Liver (tissue), 9 donors: ENCODE data around the gene SLC13A2. TPM values are rescaled to one million over a fixed set of nuclear protein-coding genes. Genes with fewer than 3 reads are reported as not detected.

Source experiments
- DNase-seq: peaks from one replicate; pipeline ENCODE4 v3.0.0-alpha.2; 2017; ENCODE audit warnings: low spot score
- H3K27ac ChIP-seq, 2 donors: one replicate each; pipeline ENCODE4 v1.7.0; 2013; ENCODE audit warnings: inconsistent platforms in 2 of 2, low read length in 2 of 2, control low read depth in 1 of 2, low read depth in 1 of 2, mild to moderate bottlenecking in 1 of 2
- H3K27me3 ChIP-seq, 4 donors: one replicate each; pipeline versions ENCODE4 v1.6.1 to v1.7.0; 2013; ENCODE audit warnings: low read length in 3 of 4, inconsistent platforms in 1 of 4, mild to moderate bottlenecking in 1 of 4, moderate library complexity in 1 of 4; ENCODE audit not compliant: control insufficient read depth in 4 of 4, insufficient read depth in 4 of 4
- H3K36me3 ChIP-seq, 4 donors: one replicate each; pipeline versions ENCODE4 v1.6.1 to v1.7.0; 2013; ENCODE audit warnings: low read length in 3 of 4, mild to moderate bottlenecking in 3 of 4, low read depth in 1 of 4, moderate library complexity in 1 of 4; ENCODE audit not compliant: control insufficient read depth in 4 of 4, insufficient read depth in 3 of 4
- H3K4me1 ChIP-seq, 4 donors: one replicate each; pipeline versions ENCODE4 v1.6.1 to v1.7.0; 2013; ENCODE audit warnings: low read length in 3 of 4, mild to moderate bottlenecking in 3 of 4, moderate library complexity in 1 of 4; ENCODE audit not compliant: control insufficient read depth in 4 of 4, insufficient read depth in 4 of 4
- H3K4me3 ChIP-seq, 3 donors: one replicate each; pipeline versions ENCODE4 v1.6.1 to v1.7.0; 2013; ENCODE audit warnings: low read length in 3 of 3, control low read depth in 1 of 3, low read depth in 1 of 3, mild to moderate bottlenecking in 1 of 3
- H3K9ac ChIP-seq, 2 donors: one replicate each; pipeline ENCODE4 v1.7.0; 2013; ENCODE audit warnings: low read length in 2 of 2, mild to moderate bottlenecking in 2 of 2, moderate library complexity in 2 of 2, control low read depth in 1 of 2, low read depth in 1 of 2
- H3K9me3 ChIP-seq, 4 donors: one replicate each; pipeline versions ENCODE4 v1.6.1 to v1.7.0; 2013; ENCODE audit warnings: low read length in 3 of 4; ENCODE audit not compliant: control insufficient read depth in 4 of 4
- ATF3 ChIP-seq: IDR thresholded peaks from 2 replicates; pipeline ENCODE4 v1.6.1; 2016; ENCODE audit warnings: antibody characterized with exemption
- CTCF ChIP-seq: fragments of 150-350 bp; IDR thresholded peaks from 2 replicates; pipeline ENCODE4 v1.5.1; 2017; ENCODE audit warnings: improper control_type of control experiment, low read depth, low read length; ENCODE audit not compliant: missing input control
- EGR1 ChIP-seq, 2 donors: IDR thresholded peaks; 2 replicates each; pipeline ENCODE4 v1.6.1; 2016 to 2018; ENCODE audit warnings: antibody characterized with exemption in 2 of 2, low read depth in 2 of 2
- FOXA1 ChIP-seq: IDR thresholded peaks from 2 replicates; pipeline ENCODE4 v1.6.1; 2016; ENCODE audit warnings: antibody characterized with exemption
- FOXA2 ChIP-seq: IDR thresholded peaks from 2 replicates; pipeline ENCODE4 v1.6.1; 2016; ENCODE audit warnings: antibody characterized with exemption
- GABPA ChIP-seq, 2 donors: IDR thresholded peaks in 1 of 2; conservative IDR thresholded peaks in 1 of 2; 2 replicates each; pipeline ENCODE4 v1.6.1; 2016; ENCODE audit warnings: antibody characterized with exemption in 2 of 2, mild to moderate bottlenecking in 1 of 2, moderate library complexity in 1 of 2
- HNF4G ChIP-seq: IDR thresholded peaks from 2 replicates; pipeline ENCODE4 v1.6.1; 2016; ENCODE audit warnings: antibody characterized with exemption
- RAD21 ChIP-seq, 2 donors: IDR thresholded peaks; 2 replicates each; pipeline ENCODE4 v1.6.1; 2016; ENCODE audit warnings: antibody characterized with exemption in 2 of 2, mild to moderate bottlenecking in 2 of 2
- REST ChIP-seq: IDR thresholded peaks from 2 replicates; pipeline ENCODE4 v1.6.1; 2016; ENCODE audit warnings: antibody characterized with exemption, mild to moderate bottlenecking
- SP1 ChIP-seq: IDR thresholded peaks from 2 replicates; pipeline ENCODE4 v1.6.1; 2018; ENCODE audit warnings: antibody characterized with exemption, mild to moderate bottlenecking
- TAF1 ChIP-seq: conservative IDR thresholded peaks from 2 replicates; pipeline ENCODE4 v1.6.1; 2016; ENCODE audit warnings: antibody characterized with exemption, mild to moderate bottlenecking
- YY1 ChIP-seq: IDR thresholded peaks from 2 replicates; pipeline ENCODE4 v1.6.1; 2016; ENCODE audit warnings: antibody characterized with exemption, mild to moderate bottlenecking
- WGBS: extraction: QIAGEN DNeasy Blood & Tissue Kit; methylation state at CpG from one replicate; pipeline ENCODE4 v1.1.7; 2013; 5-methylcytosine and 5-hydroxymethylcytosine counted together
- polyA plus RNA-seq, 2 donors: library from polyadenylated mRNA; stranded (reverse) in 1 of 2; unstranded in 1 of 2; fragments of 200-250 nt in 1 of 2; fragments of >200 nt in 1 of 2; fragmentation: Nextera tagmentation in 1 of 2; extraction: Ambion mirVana in 1 of 2; gene quantifications; one replicate each; pipeline versions ENCODE4 v1.2.1 to v1.2.3, GENCODE V29; 2013 to 2015
- total RNA-seq, 2 donors: library from RNA; depleted of rRNA; stranded (reverse); fragments of >200 nt; gene quantifications; one replicate each; pipeline ENCODE4 v1.2.3, GENCODE V29; 2014
- TF ChIP-seq, protein P1 (sequence below): IDR thresholded peaks from 2 replicates; pipeline ENCODE4 v1.6.1; 2016; ENCODE audit warnings: antibody characterized with exemption
- TF ChIP-seq, protein P2 (sequence below): IDR thresholded peaks from 2 replicates; pipeline ENCODE4 v1.6.1; 2016; ENCODE audit warnings: antibody characterized with exemption
- donor health status: healthy.
- donor health status: healthy.
- donor health status: healthy.
- donor health status: healthy.
- donor health status: healthy.

SLC13A2 gene
- total and polyA plus RNA-seq, 4 donors = 0.10 to 0.52 (median 0.36) TPM

GRCh38 chr17:28499364-28499664 lies 25.9 kb downstream of the SLC13A2 start:
- H3K27me3 ChIP-seq = no peaks in the 10 kb centered on the region

More at GRCh38 chr17:28499364-28499664, 25.9 kb downstream of the SLC13A2 start:
- TF ChIP-seq REST (no peak), YY1 (no peak), FOXA2 (no peak), SP1 (no peak), RAD21 (IDR thresholded peaks at IDR 0.05) (no peak), GABPA (IDR thresholded peaks at IDR 0.05 in 1 of 2, conservative IDR thresholded peaks at IDR 0.05 in 1 of 2) (no peak), TAF1 (no peak), FOXA1 (no peak), HNF4G (no peak), EGR1 (IDR thresholded peaks at IDR 0.05; ENCODE audit: low read depth in 2 of 2) (no peak), CTCF (no peak), ATF3 (no peak)
- TF ChIP-seq, protein P1, sequence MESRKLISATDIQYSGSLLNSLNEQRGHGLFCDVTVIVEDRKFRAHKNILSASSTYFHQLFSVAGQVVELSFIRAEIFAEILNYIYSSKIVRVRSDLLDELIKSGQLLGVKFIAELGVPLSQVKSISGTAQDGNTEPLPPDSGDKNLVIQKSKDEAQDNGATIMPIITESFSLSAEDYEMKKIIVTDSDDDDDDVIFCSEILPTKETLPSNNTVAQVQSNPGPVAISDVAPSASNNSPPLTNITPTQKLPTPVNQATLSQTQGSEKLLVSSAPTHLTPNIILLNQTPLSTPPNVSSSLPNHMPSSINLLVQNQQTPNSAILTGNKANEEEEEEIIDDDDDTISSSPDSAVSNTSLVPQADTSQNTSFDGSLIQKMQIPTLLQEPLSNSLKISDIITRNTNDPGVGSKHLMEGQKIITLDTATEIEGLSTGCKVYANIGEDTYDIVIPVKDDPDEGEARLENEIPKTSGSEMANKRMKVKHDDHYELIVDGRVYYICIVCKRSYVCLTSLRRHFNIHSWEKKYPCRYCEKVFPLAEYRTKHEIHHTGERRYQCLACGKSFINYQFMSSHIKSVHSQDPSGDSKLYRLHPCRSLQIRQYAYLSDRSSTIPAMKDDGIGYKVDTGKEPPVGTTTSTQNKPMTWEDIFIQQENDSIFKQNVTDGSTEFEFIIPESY = no peak
- TF ChIP-seq, protein P2, sequence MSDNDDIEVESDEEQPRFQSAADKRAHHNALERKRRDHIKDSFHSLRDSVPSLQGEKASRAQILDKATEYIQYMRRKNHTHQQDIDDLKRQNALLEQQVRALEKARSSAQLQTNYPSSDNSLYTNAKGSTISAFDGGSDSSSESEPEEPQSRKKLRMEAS = no peak
- Histone ChIP-seq H3K27ac (no peak overlapping the region), H3K4me3 (no peak overlapping the region), H3K9me3 (no peaks in the 10 kb centered on the region), H3K9ac (no peak overlapping the region), H3K4me1 (no peaks in the 10 kb centered on the region), H3K36me3 (no peaks in the 10 kb centered on the region)
- DNase-seq = no peak
- WGBS = 89% methylated on average over 9 of the region's 9 CpGs
